HCT116 (cell line): ENCODE results near the gene PLD3. TPM values are rescaled to one million over a fixed set of nuclear protein-coding genes. Genes with fewer than 3 reads are reported as not detected.
A peak's percentile ranks its signal among the peaks of the same experiment; 100 is the strongest.

Experiments
- ATAC-seq: fragments of 200-7000 bp; cut with Tn5 transposase; 2 replicates; pipeline ENCODE4 v1.9.1; 2020; ENCODE audit warnings: mild to moderate bottlenecking, moderate library complexity
- BruUV-seq: library from RNA; stranded (reverse); fragments of 400-500 nt; replicated peaks from 2 replicates; lab custom pipeline; 2021; lab: Mats Ljungman, UMichigan
- CTCF ChIA-PET: fragments of 300-600 bp; sonication (Branson Sonifier 250); formaldehyde crosslinking; loops from one replicate; lab custom pipeline; 2021; ENCODE audit warnings: antibody characterized with exemption; lab: Charles Lee
- POLR2A ChIA-PET: fragments of 300-600, 350-600 bp; sonication (Branson Sonifier 250); formaldehyde crosslinking; loops from one replicate; lab custom pipeline; 2021; ENCODE audit warnings: antibody characterized with exemption; lab: Charles Lee
- RAD21 ChIA-PET, 2 experiments: fragments of 300-600 bp; sonication (Branson Sonifier 250); formaldehyde crosslinking; loops; one replicate each; lab custom pipeline; 2023; ENCODE audit warnings: low total read pairs in 2 of 2; ENCODE audit not compliant: uncharacterized antibody in 2 of 2, unreplicated experiment in 2 of 2, low non-redundant PET in 1 of 2; lab: Charles Lee
- DNase-seq: peaks from one replicate; pipeline ENCODE4 v3.0.0-alpha.2; 2010; ENCODE audit warnings: low read depth, low spot score
- H2AFZ ChIP-seq: fragments of 200-600 bp; shearing (Covaris generic), sonication (generic); 2 replicates; pipeline ENCODE4 v1.6.1; 2017; ENCODE audit warnings: low read depth, mixed run types, mixed read lengths, antibody characterized with exemption, low read length; ENCODE audit not compliant: poor library complexity, severe bottlenecking
- H3K27ac ChIP-seq: 2 replicates; pipeline ENCODE4 v1.5.1; 2012; ENCODE audit warnings: low read depth, low read length
- H3K27me3 ChIP-seq: fragments of 200-600 bp; sonication (generic); 2 replicates; pipeline ENCODE4 v1.6.1; 2016; ENCODE audit warnings: mixed run types, low read length, mixed read lengths; ENCODE audit not compliant: insufficient read depth
- H3K36me3 ChIP-seq, 2 experiments: fragments of 200-500 bp in 1 of 2; fragments of 200-600 bp in 1 of 2; sonication (Bioruptor generic) in 1 of 2; sonication (generic) in 1 of 2; 2 replicates each; pipeline versions ENCODE4 v1.5.1 to v1.6.1; 2014 to 2016; ENCODE audit warnings: low read length in 2 of 2, inconsistent platforms in 1 of 2, mixed read lengths in 1 of 2, mixed run types in 1 of 2; ENCODE audit not compliant: insufficient read depth in 2 of 2, control insufficient read depth in 1 of 2
- H3K4me1 ChIP-seq, 2 experiments: fragments of 200-600 bp in 1 of 2; sonication (generic) in 1 of 2; 2 replicates each; pipeline versions ENCODE4 v1.5.1 to v1.6.1; 2012 to 2017; ENCODE audit warnings: low read length in 2 of 2, inconsistent platforms in 1 of 2, mild to moderate bottlenecking in 1 of 2, mixed read lengths in 1 of 2, mixed run types in 1 of 2, moderate library complexity in 1 of 2; ENCODE audit not compliant: insufficient read depth in 2 of 2, control insufficient read depth in 1 of 2
- H3K4me2 ChIP-seq: fragments of 200-600 bp; sonication (generic); 2 replicates; pipeline ENCODE4 v1.6.1; 2017; ENCODE audit warnings: mixed run types, low read length, mixed read lengths
- H3K4me3 ChIP-seq, 2 experiments: fragments of 200-600 bp in 1 of 2; sonication (generic) in 1 of 2; replicated peaks in 1 of 2; 2 replicates each; pipeline ENCODE4 v1.5.1; 2011 to 2016; ENCODE audit warnings: low read length in 2 of 2, control low read depth in 1 of 2, low read depth in 1 of 2, mild to moderate bottlenecking in 1 of 2, mixed read lengths in 1 of 2, mixed run types in 1 of 2
- H3K79me2 ChIP-seq: fragments of 200-600 bp; sonication (generic); 2 replicates; pipeline ENCODE4 v1.6.1; 2017; ENCODE audit warnings: mild to moderate bottlenecking, mixed run types, low read length, moderate library complexity, mixed read lengths; ENCODE audit not compliant: insufficient read depth
- H3K9ac ChIP-seq: fragments of 200-600 bp; sonication (generic); 2 replicates; pipeline ENCODE4 v1.6.1; 2016; ENCODE audit warnings: low read length, mixed read lengths
- H3K9me2 ChIP-seq: fragments of 200-600 bp; sonication (generic), shearing (Covaris generic); 2 replicates; pipeline ENCODE4 v1.6.1; 2017; ENCODE audit warnings: mixed run types, mild to moderate bottlenecking, moderate library complexity; ENCODE audit not compliant: insufficient read depth
- H3K9me3 ChIP-seq, 2 experiments: fragments of 200-500 bp in 1 of 2; fragments of 200-600 bp in 1 of 2; sonication (Bioruptor generic) in 1 of 2; sonication (generic) in 1 of 2; 2 replicates each; pipeline ENCODE4 v1.6.1; 2014 to 2017; ENCODE audit warnings: low read length in 2 of 2, mixed read lengths in 2 of 2, inconsistent platforms in 1 of 2, low read depth in 1 of 2, mild to moderate bottlenecking in 1 of 2, mixed run types in 1 of 2, moderate library complexity in 1 of 2; ENCODE audit not compliant: control insufficient read depth in 1 of 2, insufficient read depth in 1 of 2
- H4K20me1 ChIP-seq: fragments of 200-600 bp; sonication (generic), shearing (Covaris generic); 2 replicates; pipeline ENCODE4 v1.6.1; 2017; ENCODE audit warnings: mixed run types, mild to moderate bottlenecking, moderate library complexity; ENCODE audit not compliant: insufficient read depth
- EZH2 ChIP-seq: fragments of 200-600 bp; sonication (generic); IDR thresholded peaks from 2 replicates; pipeline ENCODE4 v1.6.1; 2017; ENCODE audit warnings: antibody characterized with exemption, mixed run types
- JUND ChIP-seq: IDR thresholded peaks from 2 replicates; pipeline ENCODE4 v1.6.1; 2012
- POLR2AphosphoS5 ChIP-seq: IDR thresholded peaks from 2 replicates; pipeline ENCODE4 v1.6.1; 2011; ENCODE audit warnings: mild to moderate bottlenecking, low read depth, low read length, moderate library complexity
- SRF ChIP-seq: IDR thresholded peaks from 2 replicates; pipeline ENCODE4 v1.6.1; 2012; ENCODE audit warnings: low read depth
- ZBTB33 ChIP-seq: IDR thresholded peaks from 2 replicates; pipeline ENCODE4 v1.6.1; 2011; ENCODE audit warnings: mild to moderate bottlenecking, low read length, moderate library complexity; ENCODE audit not compliant: insufficient replicate concordance; ENCODE audit errors: extremely low read depth
- intact Hi-C: fragments of 100-400 bp; cut with micrococcal nuclease; formaldehyde crosslinking; loops from 2 replicates; pipeline ENCODE4 v1.10.0; 2022
- total RNA-seq: library from RNA; stranded (reverse); gene quantifications from one replicate; pipeline ENCODE4 v1.2.1, GENCODE V29; 2021; ENCODE audit not compliant: unreplicated experiment

Gene PLD3
- total RNA-seq, 1 experiment from 2014 or later: 123 TPM

GRCh38 chr19:40420766-40421765 lies 72.6 kb downstream of the PLD3 start (continued):
- TF ChIP-seq SRF (peak; percentile 100), EZH2 (no peak), ZBTB33 (peak; percentile 68)

GRCh38 chr19:40421993-40422747 lies 73.7 kb downstream of the PLD3 start:
- H3K27ac ChIP-seq: peak overlapping the region; percentile 99
- TF ChIP-seq JUND: no peak
- 0 out of 2 replicates have a peak, but pooled peaks have one; percentile 7 for TF ChIP-seq POLR2AphosphoS5
- TF ChIP-seq, all 23 proteins: peak for 1
- no peaks in the 10 kb centered on the region for H3K9me3 ChIP-seq
- H3K27me3 ChIP-seq: no peaks in the 10 kb centered on the region
- intact Hi-C loops: loop anchor here (5.0 kb wide), 1 partner anchor 180 kb away; the partner anchor contains the start of gene LTBP4
- H3K4me3 ChIP-seq: no peak overlapping the region
- no peak overlapping the region for H2AFZ ChIP-seq
- peak overlapping the region; percentile 90 for H3K9ac ChIP-seq
- ChIA-PET CTCF (interaction anchor here (1.3 to 2.1 kb wide), 4 partner anchors 27 to 117 kb away, joined by 3 to 21 read pairs (median 9); partner anchors contain the start of gene BLVRB), POLR2A (interaction anchor here (0.9 to 1.5 kb wide), 2 partner anchors 10 to 42 kb away, joined by 4 read pairs; no protein-coding TSS in a partner anchor), RAD21 (interaction anchor here in 1 of 2 experiments (0.7 kb wide), 1 partner anchor 44 kb away, joined by 3 read pairs; the partner anchor contains the start of gene BLVRB)
- peak overlapping the region; percentile 96 for H3K4me2 ChIP-seq
- peaks cover 5 to 13% of the 10 kb centered on the region in 2 experiments; a peak in 2 of 4 replicates for H3K36me3 ChIP-seq
- H3K79me2 ChIP-seq: peaks cover 35% of the 10 kb centered on the region
- no peaks in the 10 kb centered on the region for H4K20me1 ChIP-seq
- DNase-seq (no peak), ATAC-seq (no peak)
- H3K4me1 ChIP-seq: peaks cover 32 to 75% of the 10 kb centered on the region in 2 experiments
- H3K9me2 ChIP-seq: no peaks in the 10 kb centered on the region
- BruUV-seq: no TSS peak
